ENCODE measurements around the gene ZNF70.
A peak's percentile ranks its signal among the peaks of the same experiment; 100 is the strongest.

ZNF70 gene

GRCh38 chr22:23756891-23757290 lies 6.0 kb upstream of the ZNF70 start:
- DNase-seq, result no peak

DNA sequence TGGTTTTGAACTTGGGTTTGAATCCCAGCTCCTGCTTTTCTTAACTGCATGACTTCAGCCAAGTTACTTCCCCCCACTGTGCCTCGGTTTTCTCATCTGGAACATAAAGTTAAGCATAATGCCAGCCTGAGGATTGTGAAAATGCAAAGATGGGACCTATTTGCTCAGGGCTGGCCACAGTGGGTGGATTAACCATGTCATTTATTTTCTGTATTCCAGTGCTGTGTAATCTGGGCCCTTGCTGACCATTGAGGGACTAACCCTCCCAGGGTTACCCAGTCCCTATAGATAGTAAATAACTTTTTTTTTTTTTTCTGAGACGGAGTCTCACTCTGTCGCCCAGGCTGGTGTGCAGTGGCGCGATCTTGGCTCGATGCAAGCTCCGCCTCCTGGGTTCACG lies 4.8 kb upstream of the ZNF70 start:
- DNase-seq, result no peak

GRCh38 chr22:23754980-23755636 lies 4.2 kb upstream of the ZNF70 start:
- no peak for DNase-seq

DNA sequence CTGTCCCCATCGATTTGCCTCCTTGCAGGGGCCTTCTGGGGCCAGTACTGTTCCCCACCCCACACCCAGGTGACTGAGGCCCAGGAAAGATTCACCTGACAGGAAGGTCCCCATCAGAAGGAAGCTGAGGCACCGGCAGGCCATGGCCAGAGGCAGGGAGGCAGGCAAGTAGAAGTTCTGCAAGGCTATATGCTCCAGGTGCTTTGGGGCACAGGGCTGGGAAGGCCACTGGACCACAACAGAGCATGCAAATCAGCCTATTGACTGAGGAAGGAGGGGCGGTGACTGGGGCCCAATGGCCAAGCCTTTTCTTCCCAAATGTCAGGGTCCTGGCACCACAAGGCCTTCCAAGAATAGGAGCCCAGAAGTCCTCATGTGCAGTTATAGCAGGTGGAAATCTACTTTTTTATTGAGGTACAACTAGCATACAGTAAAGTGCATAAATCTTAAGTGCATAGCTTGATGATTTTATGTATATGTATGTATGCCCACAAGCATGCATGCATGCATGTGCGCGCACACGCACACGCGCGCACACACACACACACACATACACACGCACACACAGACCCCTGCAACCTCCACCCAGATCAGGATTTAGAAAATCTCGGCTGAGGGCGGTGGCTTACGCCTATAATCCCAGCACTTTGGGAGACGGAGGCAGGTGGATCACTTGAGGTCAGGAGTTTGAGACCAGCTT lies 3.5 kb upstream of the ZNF70 start, which contains the start of gene VPREB3:
TSS of gene VPREB3 (minus strand) at position 206 of the 700 bp plus-strand sequence. CDS start at position 144, 62 bp downstream.
- DNase-seq, result no peak

DNA sequence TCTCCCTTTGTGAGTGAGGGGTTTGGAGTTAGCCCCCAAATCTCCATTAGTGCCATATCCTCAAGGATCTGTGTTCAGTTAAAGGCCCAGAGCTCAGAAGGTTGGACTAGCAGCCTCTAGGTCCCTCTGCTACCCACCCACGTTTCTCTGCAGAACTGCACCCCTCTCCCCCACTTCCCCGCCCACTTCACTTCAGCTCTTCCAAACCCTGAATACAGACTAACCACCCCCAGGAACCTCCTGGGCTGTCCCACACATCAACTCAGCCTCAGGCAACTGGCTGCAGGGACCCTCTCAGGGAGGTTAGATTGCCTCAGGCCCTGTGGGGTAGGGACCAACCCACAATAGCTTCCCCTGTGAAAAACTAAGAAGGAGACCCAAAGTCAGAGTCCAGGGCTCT lies 2.5 kb upstream of the ZNF70 start:
- DNase-seq, result peak in 2 of 4 experiments; percentile 23 to 24

- DNase-seq, result no peak
Observed at GRCh38 chr22:23752750-23753149, 1.8 kb upstream of the ZNF70 start.

GRCh38 chr22:23752090-23752691 lies 1.3 kb upstream of the ZNF70 start:
- no peak for DNase-seq

DNA sequence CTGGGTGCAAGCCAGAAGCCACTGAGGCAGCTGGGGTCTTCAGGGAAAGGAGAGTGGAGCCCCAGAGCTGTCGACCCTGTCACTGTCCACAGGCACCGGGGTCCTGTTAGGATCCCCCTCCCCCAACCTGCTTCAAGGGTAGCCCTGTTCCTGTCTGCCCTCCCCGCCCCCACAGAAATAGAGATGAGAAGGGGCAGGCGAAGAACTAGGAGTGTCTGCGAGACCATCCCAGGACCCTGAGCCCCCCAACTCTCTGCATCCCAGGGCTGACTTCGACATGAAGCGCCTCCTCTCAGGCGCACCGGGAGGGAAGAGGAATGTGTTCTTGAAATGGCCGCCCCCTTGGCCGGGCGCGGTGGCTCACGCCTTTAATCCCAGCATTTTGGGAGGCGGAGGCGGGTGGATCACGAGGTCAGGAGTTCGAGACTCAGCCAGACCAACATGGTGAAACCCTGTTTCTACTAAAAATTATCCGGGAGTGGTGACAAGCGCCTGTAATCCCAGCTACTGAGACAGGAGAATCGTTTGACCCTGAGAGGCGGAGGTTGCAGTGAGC lies 607 bp upstream of the ZNF70 start:
- peak in 2 of 4 experiments; percentile 14 to 42 for DNase-seq

- DNase-seq, result no peak
Observed at GRCh38 chr22:23750367-23750713, 572 bp downstream of the ZNF70 start.

GRCh38 chr22:23749841-23750301 lies 1.0 kb downstream of the ZNF70 start:
- DNase-seq, result peak in 1 of 4 experiments; percentile 12

GRCh38 chr22:23745791-23746190 lies 5.1 kb downstream of the ZNF70 start:
- DNase-seq, result peak in 3 of 4 experiments; percentile 27 to 43 (median 30)

DNA sequence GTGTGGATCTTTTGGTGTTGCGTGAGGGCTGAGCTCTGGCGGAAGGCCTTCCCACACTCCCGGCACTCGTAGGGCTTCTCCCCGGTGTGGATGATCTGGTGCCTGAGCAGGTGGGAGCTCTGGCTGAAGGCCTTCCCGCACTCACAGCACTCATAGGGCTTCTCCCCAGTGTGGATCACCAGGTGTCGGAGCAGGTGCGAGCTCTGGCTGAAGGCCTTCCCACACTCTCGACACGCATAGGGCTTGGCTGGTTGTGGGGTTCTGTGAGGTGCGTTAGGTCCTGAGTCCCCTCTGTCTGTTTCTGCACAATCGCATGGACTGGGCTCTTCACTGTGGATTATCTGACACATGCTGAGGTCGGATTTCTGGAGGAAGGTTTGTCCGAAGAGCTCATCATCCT lies 6.4 kb downstream of the ZNF70 start:
- DNase-seq, result no peak

DNA sequence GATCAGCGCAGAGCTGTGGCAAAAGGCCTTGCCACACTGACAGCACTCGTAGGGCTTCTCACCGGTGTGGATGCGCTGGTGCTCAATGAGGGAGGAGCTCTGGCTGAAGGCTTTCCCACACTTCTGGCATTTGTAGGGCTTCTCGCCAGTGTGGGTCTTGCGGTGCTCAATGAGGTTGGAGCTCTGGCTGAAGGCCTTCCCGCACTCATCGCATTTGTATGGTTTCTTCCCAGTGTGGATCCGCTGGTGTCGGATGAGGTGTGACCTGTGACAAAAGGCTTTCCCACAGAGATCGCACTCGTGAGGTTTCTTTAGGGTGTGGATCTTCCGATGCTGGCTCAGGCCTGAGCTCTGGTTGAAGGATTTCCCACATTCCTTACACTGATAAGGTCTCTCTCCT lies 6.9 kb downstream of the ZNF70 start:
- no peak for DNase-seq

GRCh38 chr22:23743303-23743705 lies 7.6 kb downstream of the ZNF70 start:
- DNase-seq, result no peak

DNA sequence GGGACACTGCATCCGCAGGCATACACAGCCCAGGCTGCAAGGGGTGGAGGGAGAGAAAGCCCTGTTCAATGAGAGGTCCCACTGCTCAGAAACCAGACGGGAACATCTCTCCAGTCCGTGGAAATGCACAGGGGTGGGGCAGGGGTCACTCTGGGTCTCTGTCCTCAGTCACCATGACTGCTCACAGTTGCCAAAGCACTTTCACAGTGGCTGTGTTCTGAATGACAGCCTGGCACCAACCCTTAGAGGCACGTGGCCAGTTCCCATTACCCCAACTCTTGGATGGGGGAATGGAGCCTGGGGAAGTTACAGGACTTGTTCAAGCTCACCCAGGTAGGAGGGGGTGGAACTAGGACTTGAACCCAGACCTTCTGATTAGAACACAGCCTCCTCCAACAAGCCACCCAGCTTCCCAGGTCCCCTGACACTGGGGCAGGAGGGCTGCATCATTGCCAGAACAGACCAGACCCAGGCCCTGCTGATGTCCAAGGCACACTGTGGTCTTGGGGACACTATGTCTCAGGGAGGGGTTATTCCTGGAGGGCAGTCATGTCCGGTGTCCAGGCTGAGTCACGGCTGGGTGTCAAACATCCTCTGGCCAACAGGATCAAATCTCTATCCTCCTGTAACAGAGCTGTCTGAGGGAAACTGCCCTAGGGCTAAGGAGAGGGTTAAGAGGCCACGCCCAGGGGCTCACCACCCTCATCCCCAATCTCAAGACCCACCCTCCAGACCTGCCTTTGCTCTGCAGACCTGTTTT lies 8.2 kb downstream of the ZNF70 start:
- no peak for DNase-seq

DNA sequence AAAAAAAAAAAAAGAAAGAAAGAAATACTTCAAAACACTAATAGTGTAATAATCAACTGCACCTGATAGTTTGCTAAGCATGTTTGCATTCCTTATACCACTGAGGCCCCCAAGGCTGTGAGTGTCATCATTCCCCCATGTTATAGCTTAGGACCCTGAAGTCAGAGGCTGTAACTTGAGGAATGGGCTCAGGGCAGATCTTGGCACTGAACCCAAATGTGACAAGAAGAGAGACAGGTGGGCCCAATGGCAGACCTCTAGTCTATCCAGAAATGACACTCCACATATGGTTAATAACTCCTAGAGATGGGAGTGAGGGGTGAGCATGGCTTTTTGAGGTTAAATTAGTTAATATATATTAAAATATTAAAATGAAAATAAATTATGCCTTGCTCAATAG lies 13.2 kb downstream of the ZNF70 start:
- DNase-seq, result no peak

DNA sequence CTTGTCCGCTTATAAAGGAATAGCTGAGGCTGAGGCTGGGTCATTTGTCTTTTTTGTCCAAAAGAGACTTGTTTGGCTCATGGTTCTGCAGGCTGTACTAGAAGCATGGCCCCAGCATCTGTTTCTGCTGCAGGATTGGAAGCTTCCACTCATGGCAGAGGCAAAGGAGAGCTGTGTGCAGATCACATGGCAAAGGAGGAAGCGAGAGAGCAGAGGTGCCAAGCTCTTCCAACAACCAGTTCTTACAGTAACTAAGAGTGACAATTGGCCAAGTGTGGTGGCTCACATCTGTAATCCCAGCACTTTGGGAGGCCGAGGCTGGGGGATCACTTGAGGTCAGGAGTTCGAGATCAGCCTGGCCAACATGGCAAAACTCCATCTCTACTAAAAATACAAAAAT lies 22.8 kb downstream of the ZNF70 start:
- peak; percentile 44 to 77 (median 68) for DNase-seq

DNA sequence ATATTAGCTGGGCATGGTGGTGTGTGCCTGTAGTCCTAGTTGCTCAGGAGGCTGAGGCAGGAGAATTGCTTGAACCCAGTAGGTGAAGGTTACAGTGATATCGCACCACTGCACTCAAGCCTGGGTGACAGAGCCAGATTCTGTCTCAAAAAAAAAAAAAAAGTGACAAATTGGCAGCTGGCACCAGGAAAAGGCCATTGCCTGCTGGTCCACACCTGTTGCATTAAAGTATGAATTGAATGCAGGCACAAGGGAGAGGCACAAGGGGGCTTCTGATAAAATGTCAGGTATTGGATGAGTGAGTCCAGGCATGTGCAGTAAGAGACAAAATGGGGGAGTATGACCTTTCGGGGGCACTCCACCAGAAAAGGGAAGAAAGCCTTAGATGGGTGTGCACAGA lies 28.2 kb downstream of the ZNF70 start:
- DNase-seq, result no peak

DNA sequence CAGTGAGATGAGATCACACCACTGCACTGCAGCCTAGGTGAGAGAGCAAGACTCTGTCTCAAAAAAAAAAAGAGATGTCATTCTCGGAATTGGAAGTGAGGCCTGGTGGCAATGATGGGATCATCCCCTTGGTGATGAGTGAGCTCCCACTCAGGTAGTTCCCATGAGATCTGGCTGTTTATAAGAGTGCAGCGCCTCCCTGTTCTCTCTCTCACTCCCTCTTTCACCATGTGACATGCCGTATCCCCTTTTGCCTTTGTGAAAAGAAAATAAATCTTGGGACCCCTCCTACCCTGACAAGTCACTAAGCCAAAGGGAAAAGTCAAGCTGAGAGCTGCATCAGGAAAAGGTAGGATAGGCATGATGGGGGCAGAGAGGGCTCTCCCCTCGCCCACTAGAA lies 28.8 kb downstream of the ZNF70 start:
- no peak for DNase-seq

DNA sequence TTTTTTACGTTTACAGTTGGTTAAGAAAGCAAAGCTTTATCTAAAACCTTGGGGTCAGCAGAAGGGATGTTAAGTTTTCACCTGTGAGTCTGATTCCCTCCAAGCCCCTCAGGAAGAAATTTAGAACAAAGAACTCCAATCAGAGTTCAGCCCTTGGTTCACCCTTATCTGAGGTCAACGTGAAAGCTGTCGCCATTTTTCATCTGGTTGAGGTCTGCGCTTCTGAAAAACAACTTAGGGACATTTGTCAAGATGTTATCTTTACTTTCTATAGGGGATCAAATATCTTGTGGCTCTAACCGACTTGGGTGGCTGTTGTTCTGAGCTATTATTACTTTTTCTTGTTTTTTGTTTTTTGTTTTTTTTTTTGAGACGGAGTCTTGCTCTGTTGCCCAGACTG lies 30.1 kb downstream of the ZNF70 start:
- no peak for DNase-seq

DNA sequence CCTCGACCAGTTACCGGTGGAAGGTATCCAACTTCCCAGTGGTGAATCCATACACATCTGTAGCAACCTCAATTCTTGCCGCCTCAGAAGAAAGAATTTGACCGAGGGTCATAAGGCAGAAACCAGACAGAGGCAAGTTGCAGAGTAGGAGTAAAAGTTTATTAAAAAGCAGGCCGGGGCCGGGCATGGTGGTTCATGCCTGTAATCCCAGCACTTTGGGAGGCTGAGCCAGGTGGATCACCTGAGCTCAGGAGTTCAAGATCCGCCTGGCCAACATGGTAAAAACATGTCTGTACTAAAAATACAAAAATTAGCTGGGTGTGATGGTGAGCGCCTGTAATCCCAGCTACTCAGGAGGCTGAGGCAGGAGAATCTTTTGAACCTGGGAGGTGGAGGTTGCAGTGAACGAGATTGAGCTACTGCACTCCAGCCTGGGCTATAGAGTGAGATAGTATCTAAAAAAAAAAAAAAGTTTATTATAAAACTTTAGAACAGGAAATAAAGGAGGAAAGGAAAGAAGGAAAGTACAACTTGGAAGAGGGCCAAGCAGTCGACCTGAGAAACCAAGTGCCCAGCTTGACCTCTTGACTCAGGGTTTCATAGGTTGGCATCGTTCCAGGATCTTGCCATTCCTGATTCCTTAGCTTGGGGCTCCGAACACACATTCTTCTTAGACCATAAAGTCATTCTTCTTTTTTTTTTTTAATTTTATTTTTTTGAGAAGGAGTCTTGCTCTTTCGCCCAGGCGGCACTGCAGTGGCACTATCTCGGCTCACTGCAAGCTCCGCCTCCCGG lies 32.3 kb downstream of the ZNF70 start:
- no peak for DNase-seq

All from suppressor macrophage (primary cell).